A172 (cell line): ENCODE results near the gene TGFBRAP1. TPM values are rescaled to one million over a fixed set of nuclear protein-coding genes. Genes with fewer than 3 reads are reported as not detected.
"Not testable (repeated sequence)": the region's sequence is repeated elsewhere in the genome, so short reads cannot be mapped to it uniquely, and the experiment has no call there.

Experiments used
- DNase-seq: peaks from one replicate; pipeline ENCODE4 v3.0.0-alpha.2; 2015; ENCODE audit warnings: low spot score
- total RNA-seq: library from RNA; depleted of rRNA; stranded (reverse); fragments of >200 nt; shearing (Covaris generic); gene quantifications from 2 replicates; pipeline ENCODE4 v1.2.3, GENCODE V29; 2014

TGFBRAP1 gene
- total RNA-seq, 1 experiment from 2014 or later = 37.7 TPM

- peak; percentile 57 for DNase-seq
These were observed 15.3 kb upstream of the TGFBRAP1 start for GRCh38 chr2:105344704-105345345.

DNA sequence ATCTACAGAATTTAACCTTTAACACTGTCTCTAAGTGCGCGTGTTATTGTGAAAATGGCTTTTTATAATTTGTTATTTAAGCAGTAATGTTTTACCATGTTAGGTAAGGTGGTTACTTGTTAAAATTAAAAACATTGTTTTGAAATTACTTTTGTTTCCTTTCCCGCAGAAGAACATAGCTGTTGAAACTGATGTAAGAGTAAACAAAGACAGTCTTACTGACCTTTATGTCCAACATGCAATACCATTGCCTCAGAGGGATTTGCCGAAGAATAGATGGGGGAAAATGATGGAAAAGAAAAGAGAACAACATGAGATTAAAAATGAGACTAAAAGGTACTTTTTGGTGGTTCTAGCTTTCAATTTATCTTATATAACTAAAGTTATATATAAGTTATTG is 9.9 kb upstream of the TGFBRAP1 start:
- no peak for DNase-seq

- no peak for DNase-seq
These were observed 8.5 kb upstream of the TGFBRAP1 start for GRCh38 chr2:105338020-105338385.

GRCh38 chr2:105337122-105338019 is 7.8 kb upstream of the TGFBRAP1 start, which contains the start of gene C2orf49:
C2orf49 (plus strand) TSS chr2:105337540; CDS start chr2:105337588, 48 bp downstream.
- DNase-seq = peak; percentile 87

GRCh38 chr2:105336786-105337121 is 7.2 kb upstream of the TGFBRAP1 start:
- DNase-seq = no peak

DNA sequence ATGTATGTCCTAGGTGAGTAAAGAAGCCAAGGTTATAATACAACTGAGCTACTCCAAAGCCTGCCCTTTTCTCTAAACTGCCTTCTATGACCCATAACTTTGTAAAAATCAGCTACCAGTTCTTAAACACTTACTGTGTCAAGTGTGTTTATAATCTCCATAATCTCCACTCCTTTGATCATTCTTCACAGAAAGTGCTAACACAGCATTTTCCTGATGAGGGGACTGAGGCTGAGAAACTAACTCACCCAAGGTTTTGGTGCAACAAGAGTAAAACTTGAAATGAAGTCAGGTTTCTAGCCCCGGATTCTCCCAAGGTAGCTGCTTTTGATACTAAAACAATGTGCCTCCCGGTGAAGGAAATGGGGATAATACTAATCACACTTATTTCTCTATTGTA is 5.9 kb upstream of the TGFBRAP1 start:
- no peak for DNase-seq

- DNase-seq = no peak
These were observed 4.7 kb upstream of the TGFBRAP1 start for GRCh38 chr2:105334211-105334610.

- no peak for DNase-seq
These were observed 1.3 kb upstream of the TGFBRAP1 start for GRCh38 chr2:105330681-105331375.

- no peak for DNase-seq
These were observed 359 bp downstream of the TGFBRAP1 start for GRCh38 chr2:105329197-105329554.

DNA sequence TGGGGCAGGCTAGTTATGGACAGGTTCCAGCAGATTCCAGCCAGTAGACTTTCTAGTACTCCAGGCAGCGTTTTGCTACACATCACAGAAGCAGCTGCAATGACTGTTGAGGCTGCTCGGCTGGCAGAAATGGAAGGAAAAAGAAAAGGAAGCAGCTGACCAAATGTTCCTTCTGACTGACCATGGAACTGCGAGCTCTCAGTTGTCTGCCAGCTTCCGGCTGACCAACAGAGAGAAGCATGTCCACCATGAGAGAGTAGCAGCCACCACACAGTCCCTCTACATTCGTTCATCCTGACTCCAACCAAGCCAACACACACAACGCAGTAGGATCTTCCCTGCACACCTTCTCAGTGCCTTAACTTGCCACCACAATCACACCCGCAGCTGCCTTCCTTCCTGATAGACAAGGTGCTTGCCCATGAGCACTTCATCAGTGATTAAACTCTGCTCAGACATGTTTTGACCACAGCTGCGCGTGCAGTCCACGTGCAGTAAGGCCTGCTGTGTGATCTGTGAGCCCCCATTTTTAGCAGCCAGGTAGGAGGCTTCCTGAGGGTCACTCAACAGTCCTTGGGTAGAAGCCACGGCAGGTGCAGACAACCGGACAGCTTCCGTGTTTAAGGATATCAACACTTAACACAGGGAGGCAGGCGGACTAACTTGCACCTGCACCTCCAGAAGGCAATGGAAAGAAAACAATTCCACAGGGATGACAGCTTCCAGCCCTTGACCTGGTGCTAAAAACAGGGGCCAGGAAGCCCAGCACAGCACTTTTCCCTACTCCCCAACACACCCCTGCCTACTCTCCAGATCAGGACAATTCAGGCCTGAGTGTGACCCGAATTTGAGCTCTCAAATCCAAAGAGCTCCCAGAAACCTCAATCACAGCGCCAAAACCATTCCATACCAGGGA is 996 bp downstream of the TGFBRAP1 start:
- peak; percentile 18 for DNase-seq

GRCh38 chr2:105327690-105328089 is 1.8 kb downstream of the TGFBRAP1 start:
- no peak for DNase-seq

DNA sequence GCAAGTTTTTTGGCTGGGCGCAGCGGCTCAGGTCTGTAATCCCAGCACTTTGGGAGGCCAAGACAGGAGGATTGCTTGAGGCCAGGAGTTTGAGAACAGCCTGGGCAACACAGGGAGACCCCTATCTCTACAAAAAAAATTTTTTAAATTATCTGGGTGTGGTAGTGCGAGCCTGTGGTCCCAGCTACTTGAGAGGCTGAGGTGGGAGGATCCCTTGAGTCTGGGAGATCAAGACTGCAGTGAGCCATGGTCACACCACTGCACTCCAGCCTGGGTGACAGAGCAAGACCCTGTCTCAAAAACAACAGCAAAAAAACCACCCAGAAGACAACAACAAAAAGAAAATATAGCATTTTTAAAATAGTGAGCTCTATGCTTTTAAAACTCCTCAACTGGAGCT is 2.3 kb downstream of the TGFBRAP1 start:
- DNase-seq = not testable (repeated sequence)

- peak; percentile 70 for DNase-seq
These were observed 4.1 kb downstream of the TGFBRAP1 start for GRCh38 chr2:105325389-105325963.

DNA sequence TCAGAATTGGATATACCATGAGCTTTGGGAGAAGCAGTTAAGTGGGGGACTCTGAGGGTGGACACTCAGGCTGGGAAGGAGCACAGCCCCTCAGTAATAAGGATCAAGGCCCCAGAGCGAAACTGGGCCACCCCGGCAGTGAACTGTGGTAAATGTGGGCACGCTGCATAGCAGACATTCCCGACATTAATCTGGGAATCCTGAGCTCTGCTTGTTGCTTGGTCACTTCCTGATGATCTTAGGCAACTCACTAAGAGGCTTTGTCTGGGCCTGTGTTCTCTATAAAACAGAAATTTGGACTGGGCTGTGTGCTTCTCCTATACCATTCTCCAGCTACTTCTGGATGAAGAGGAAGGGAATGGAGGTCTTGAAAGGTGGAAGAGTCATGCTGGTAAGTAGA is 4.8 kb downstream of the TGFBRAP1 start:
- DNase-seq = peak; percentile 85

- DNase-seq = no peak
These were observed 5.4 kb downstream of the TGFBRAP1 start for GRCh38 chr2:105324101-105324500.

DNA sequence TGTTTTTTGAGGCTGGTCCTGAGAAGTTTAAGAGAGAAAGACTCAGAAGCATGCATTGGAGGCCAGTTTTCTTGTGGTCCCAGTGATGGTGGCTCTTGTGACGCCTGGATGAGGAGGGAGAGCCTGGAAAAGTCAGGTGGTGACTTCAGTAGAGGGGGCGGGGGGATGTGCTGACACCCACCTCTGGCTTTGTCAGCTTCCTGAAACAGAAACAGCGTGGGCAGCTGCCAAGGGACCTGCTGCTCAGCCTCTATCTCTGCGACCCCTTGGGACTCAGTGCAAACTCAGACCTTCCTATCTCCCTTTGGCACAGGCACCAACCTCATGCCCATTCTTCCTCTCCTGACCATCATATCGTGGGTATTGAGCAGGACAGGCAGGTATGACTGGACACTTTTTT is 6.4 kb downstream of the TGFBRAP1 start:
- DNase-seq = no peak

DNA sequence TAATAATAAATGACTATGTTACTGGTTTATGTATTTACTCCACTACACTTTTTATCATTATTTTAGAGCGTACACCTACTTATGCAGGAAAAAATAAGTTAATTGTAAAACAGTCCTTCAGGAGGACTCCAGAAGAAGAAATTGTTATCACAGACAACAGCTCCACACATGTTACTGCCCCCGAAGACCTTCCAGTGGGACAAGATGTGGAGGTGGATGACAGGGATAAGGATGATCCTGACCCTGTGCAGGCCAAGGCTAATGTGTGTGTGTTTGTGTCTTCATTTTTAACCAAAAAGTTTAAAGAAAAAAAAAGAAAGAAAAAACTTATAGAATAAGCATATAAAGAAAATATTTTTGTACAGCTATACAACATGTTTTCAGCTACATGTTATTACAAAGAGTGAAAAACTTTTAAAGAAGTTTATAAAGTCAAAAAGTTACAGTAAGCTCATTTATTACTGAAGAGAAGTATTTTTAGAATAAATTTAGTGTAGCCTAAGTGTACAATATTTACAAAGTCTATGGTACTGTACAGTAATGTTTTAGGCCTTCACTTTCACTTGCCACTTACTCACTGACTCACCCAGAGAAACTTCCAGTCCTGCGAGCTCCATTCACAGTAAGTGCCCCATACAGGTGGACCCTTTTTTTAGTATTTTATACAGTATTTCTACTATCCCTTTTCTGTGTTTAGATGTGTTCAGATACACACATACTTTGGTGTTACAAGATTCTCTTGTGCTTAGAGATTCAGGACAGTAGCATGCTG is 7.5 kb downstream of the TGFBRAP1 start:
- DNase-seq = no peak

GRCh38 chr2:105320651-105321215 is 8.8 kb downstream of the TGFBRAP1 start:
- no peak for DNase-seq

DNA sequence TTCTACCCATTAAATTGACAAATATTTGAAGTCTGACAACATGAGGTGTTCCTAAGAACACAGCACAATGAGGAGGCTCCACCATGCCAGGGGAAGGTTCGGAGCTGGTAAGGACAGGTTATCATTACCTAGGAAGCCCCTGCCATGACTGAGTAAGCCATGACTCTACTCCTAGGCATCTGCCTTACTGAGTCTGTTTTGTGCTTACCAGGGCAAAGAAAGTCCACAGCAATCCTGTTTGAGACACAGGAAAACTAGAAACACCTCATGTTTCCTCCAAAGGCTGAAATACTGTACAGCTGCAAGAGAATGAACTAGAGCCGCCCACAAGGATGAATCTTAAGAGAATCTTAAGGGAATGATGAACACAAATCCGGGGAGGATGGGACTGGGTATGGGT is 11.6 kb downstream of the TGFBRAP1 start:
- DNase-seq = no peak

DNA sequence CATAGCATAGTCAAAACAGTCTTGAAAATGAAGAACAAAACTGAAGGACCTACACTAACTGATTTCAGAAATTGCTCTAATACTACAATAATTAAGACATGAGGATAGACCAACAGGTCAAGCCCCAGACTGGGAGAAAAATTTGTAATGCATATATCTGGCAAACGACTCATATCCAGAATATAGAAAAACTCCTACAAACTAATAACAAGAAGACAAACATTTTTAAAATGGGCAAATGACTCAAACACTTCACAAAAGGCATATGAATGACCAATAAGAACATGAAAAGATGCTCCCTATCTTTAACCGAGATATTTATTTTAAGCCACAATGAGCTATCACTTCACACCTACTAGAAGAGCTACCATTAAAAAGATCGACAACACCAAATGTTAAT is 14.2 kb downstream of the TGFBRAP1 start:
- DNase-seq = no peak
